IMR-90 (cell line): ENCODE data around the gene EIF1AD. TPM values are rescaled to one million over a fixed set of nuclear protein-coding genes. Genes with fewer than 3 reads are reported as not detected.

Experiments used
- ATAC-seq: fragments of 200-7000 bp; cut with Tn5 transposase; 2 replicates; pipeline ENCODE4 v1.9.1; 2020; ENCODE audit warnings: low read depth, mild to moderate bottlenecking, moderate library complexity
- BruUV-seq: library from RNA; stranded (reverse); fragments of 400-500 nt; replicated peaks from 2 replicates; lab custom pipeline; 2021; lab: Mats Ljungman, UMichigan
- CTCF ChIA-PET: fragments of 300-600 bp; formaldehyde crosslinking; extraction: SDS; loops from one replicate; lab custom pipeline; 2021; ENCODE audit warnings: antibody characterized with exemption; lab: Yijun Ruan, JAX
- POLR2A ChIA-PET: fragments of 300-600 bp; sonication (Branson Sonifier 250); formaldehyde crosslinking; loops from one replicate; lab custom pipeline; 2022; ENCODE audit warnings: antibody characterized with exemption; ENCODE audit not compliant: unreplicated experiment; lab: Charles Lee
- DNase-seq: peaks from one replicate; pipeline ENCODE4 v3.0.0; 2013
- H2AFZ ChIP-seq: replicated peaks from 2 replicates; pipeline ENCODE3; 2013; ENCODE audit warnings: low read length, mild to moderate bottlenecking; ENCODE audit not compliant: poor library complexity
- H2AK5ac ChIP-seq: 2 replicates; pipeline ENCODE4 v1.6.1; 2013; ENCODE audit warnings: low read depth, low read length, inconsistent platforms
- H2AK9ac ChIP-seq: replicated peaks from 2 replicates; pipeline ENCODE3; 2013; ENCODE audit warnings: mild to moderate bottlenecking, low read depth, low read length, moderate library complexity; ENCODE audit not compliant: poor library complexity
- H2BK120ac ChIP-seq: 2 replicates; pipeline ENCODE4 v1.6.1; 2013; ENCODE audit warnings: low read depth, low read length, inconsistent platforms
- H2BK15ac ChIP-seq: 3 replicates; pipeline ENCODE4 v1.6.1; 2013; ENCODE audit warnings: low read depth, low read length, inconsistent platforms
- H2BK20ac ChIP-seq: 2 replicates; pipeline ENCODE4 v1.6.1; 2013; ENCODE audit warnings: low read depth, mild to moderate bottlenecking, inconsistent platforms, low read length, moderate library complexity
- H2BK5ac ChIP-seq: 2 replicates; pipeline ENCODE4 v1.6.1; 2013; ENCODE audit warnings: mild to moderate bottlenecking, low read depth, low read length, inconsistent platforms; ENCODE audit not compliant: poor library complexity, severe bottlenecking
- H3K14ac ChIP-seq: replicated peaks from 2 replicates; pipeline ENCODE4 v1.6.1; 2013; ENCODE audit warnings: low read depth, low read length, inconsistent platforms
- H3K18ac ChIP-seq: 2 replicates; pipeline ENCODE4 v1.6.1; 2013; ENCODE audit warnings: low read depth, low read length, control low read depth
- H3K23ac ChIP-seq: 2 replicates; pipeline ENCODE4 v1.6.1; 2013; ENCODE audit warnings: low read depth, low read length, inconsistent platforms
- H3K27ac ChIP-seq: 2 replicates; pipeline ENCODE4 v1.5.1; 2013; ENCODE audit warnings: mild to moderate bottlenecking, control low read depth, low read length; ENCODE audit not compliant: insufficient read depth
- H3K27me3 ChIP-seq: 2 replicates; pipeline ENCODE4 v1.6.1; 2013; ENCODE audit warnings: low read length; ENCODE audit not compliant: control insufficient read depth, insufficient read depth
- H3K36me3 ChIP-seq: 2 replicates; pipeline ENCODE4 v1.6.1; 2013; ENCODE audit warnings: low read length, mixed read lengths; ENCODE audit not compliant: control insufficient read depth, insufficient read depth
- H3K4ac ChIP-seq: 2 replicates; pipeline ENCODE4 v1.6.1; 2013; ENCODE audit warnings: low read depth, low read length, inconsistent platforms
- H3K4me1 ChIP-seq: 2 replicates; pipeline ENCODE4 v1.6.1; 2013; ENCODE audit warnings: low read length, mixed read lengths; ENCODE audit not compliant: control insufficient read depth, insufficient read depth
- H3K4me2 ChIP-seq: 2 replicates; pipeline ENCODE4 v1.6.1; 2013; ENCODE audit warnings: low read depth, mild to moderate bottlenecking, control low read depth, low read length, moderate library complexity
- H3K4me3 ChIP-seq: 2 replicates; pipeline ENCODE4 v1.5.1; 2013; ENCODE audit warnings: low read depth, mild to moderate bottlenecking, control low read depth, low read length, moderate library complexity; ENCODE audit not compliant: insufficient read depth
- H3K56ac ChIP-seq: 2 replicates; pipeline ENCODE4 v1.6.1; 2013; ENCODE audit warnings: low read length, inconsistent platforms; ENCODE audit not compliant: insufficient read depth; ENCODE audit errors: extremely low read depth
- H3K79me1 ChIP-seq, 2 experiments: 2 replicates each; pipeline ENCODE4 v1.6.1; 2013; ENCODE audit warnings: low read length in 2 of 2, inconsistent platforms in 1 of 2, low read depth in 1 of 2
- H3K9ac ChIP-seq: 2 replicates; pipeline ENCODE4 v1.6.1; 2013; ENCODE audit warnings: low read depth, low read length, control low read depth
- H3K9me1 ChIP-seq: 2 replicates; pipeline ENCODE4 v1.6.1; 2013; ENCODE audit warnings: low read length, inconsistent platforms; ENCODE audit not compliant: insufficient read depth
- H3K9me3 ChIP-seq: 2 replicates; pipeline ENCODE4 v1.6.1; 2013; ENCODE audit warnings: low read length; ENCODE audit not compliant: control insufficient read depth, insufficient read depth
- H4K20me1 ChIP-seq: 2 replicates; pipeline ENCODE4 v1.6.1; 2013; ENCODE audit warnings: low read length, inconsistent platforms; ENCODE audit not compliant: insufficient read depth
- H4K5ac ChIP-seq: 2 replicates; pipeline ENCODE4 v1.6.1; 2013; ENCODE audit warnings: mild to moderate bottlenecking, low read depth, low read length, control low read depth
- H4K8ac ChIP-seq, 2 experiments: 2 replicates each; pipeline ENCODE4 v1.6.1; 2013; ENCODE audit warnings: low read depth in 2 of 2, low read length in 2 of 2, control low read depth in 1 of 2, inconsistent platforms in 1 of 2
- H4K91ac ChIP-seq: 2 replicates; pipeline ENCODE4 v1.6.1; 2013; ENCODE audit warnings: low read depth, low read length, inconsistent platforms; ENCODE audit not compliant: insufficient read depth
- MAFK ChIP-seq: IDR thresholded peaks from 2 replicates; pipeline ENCODE4 v1.6.1; 2012; ENCODE audit warnings: low read depth, low read length, improper control_type of control experiment
- MAZ ChIP-seq: IDR thresholded peaks from 2 replicates; pipeline ENCODE4 v1.6.1; 2012; ENCODE audit warnings: low read depth, mild to moderate bottlenecking, low read length, improper control_type of control experiment, moderate library complexity, borderline replicate concordance
- NFE2L2 ChIP-seq: fragments of 150-350 bp; IDR thresholded peaks from 2 replicates; pipeline ENCODE4 v1.6.1; 2016; ENCODE audit warnings: low read depth, mild to moderate bottlenecking, low read length
- POLR2A ChIP-seq: IDR thresholded peaks from 2 replicates; pipeline ENCODE4 v1.6.1; 2012; ENCODE audit warnings: mild to moderate bottlenecking, low read depth, low read length
- WGBS, 2 experiments: methylation state at CpG; one replicate each; pipeline versions ENCODE4 v1.1.5 to v1.1.7; 2013; ENCODE audit warnings: missing lambda C conversion rate in 2 of 2; ENCODE audit not compliant: insufficient read length in 1 of 2; ENCODE audit errors: extremely low coverage in 2 of 2; 5-methylcytosine and 5-hydroxymethylcytosine counted together
- dilution Hi-C: fragments of 300-500 bp; cut with HindIII; formaldehyde crosslinking; loops from one replicate; pipeline ENCODE4 v1.14.3; 2018; ENCODE audit warnings: low sequenced_read_pairs; ENCODE audit not compliant: unreplicated experiment
- in situ Hi-C: fragments of 300-500 bp; cut with MboI; formaldehyde crosslinking; loops from 3 replicates; pipeline ENCODE4 v1.14.3; 2019; ENCODE audit warnings: low sequenced_read_pairs, inconsistent platforms, mixed read lengths
- intact Hi-C: fragments of 100-400 bp; cut with micrococcal nuclease; formaldehyde crosslinking; loops from 2 replicates; pipeline ENCODE4 v1.10.0; 2022
- polyA plus RNA-seq, 3 experiments: library from polyadenylated mRNA; depleted of rRNA; stranded (reverse); fragments of >200 nt; gene quantifications; 2 replicates each; pipeline ENCODE4 v1.2.3, GENCODE V29; 2012; ENCODE audit warnings: low replicate concordance in 1 of 3
- total RNA-seq: library from RNA; depleted of rRNA; stranded (reverse); fragments of >200 nt; gene quantifications from 2 replicates; pipeline ENCODE4 v1.2.3, GENCODE V29; 2012
- TF ChIP-seq, protein P1 (sequence below): fragments of 150-350 bp; IDR thresholded peaks from 2 replicates; pipeline ENCODE4 v1.6.1; 2017; ENCODE audit warnings: mild to moderate bottlenecking, antibody characterized with exemption, low read length, low read depth

EIF1AD gene
- total and polyA plus RNA-seq, 2 of the 4 experiments (the other 2 are of a cell fraction) = 32.5 to 62.6 TPM

GRCh38 chr11:65982824-65983588, 19.0 kb downstream of the EIF1AD start (continued):
- TF ChIP-seq MAZ = no peak

GRCh38 chr11:65981972-65982823, 19.8 kb downstream of the EIF1AD start:
- 72% methylated on average over 6 of the region's 16 CpGs; no CpG with 5 or more reads in 1 of the 2 experiments for WGBS, 2 experiments
- no peaks in the 10 kb centered on the region for H3K79me1 ChIP-seq
- no peak overlapping the region for H2AFZ ChIP-seq
- ChIA-PET POLR2A (no interaction called here), CTCF (interaction anchor here (0.5 kb wide), 1 partner anchor 97 kb away, joined by 3 read pairs; no protein-coding TSS in a partner anchor)
- no peak overlapping the region for H2BK15ac ChIP-seq
- H3K18ac ChIP-seq = no peak overlapping the region
- H3K4ac ChIP-seq = no peak overlapping the region
- no peak overlapping the region for H3K4me2 ChIP-seq
- H2BK20ac ChIP-seq = no peak overlapping the region
- ATAC-seq (no peak), DNase-seq (no peak)
- H2AK5ac ChIP-seq = no peak overlapping the region; the same call in 1 of the 2 replicates
- dilution Hi-C loops (no loop called here), intact Hi-C loops (no loop called here), in situ Hi-C loops (loop anchor here (10.0 kb wide), 1 partner anchor 267 kb away; the partner anchor contains the start of gene KAT5)
- H3K56ac ChIP-seq = no peak overlapping the region
- no peaks in the 10 kb centered on the region for H3K4me1 ChIP-seq
- no peak for TF ChIP-seq MAFK
- no peak for TF ChIP-seq POLR2A
- no peak for TF ChIP-seq MAZ
- no peak for TF ChIP-seq NFE2L2
- TF ChIP-seq, protein P1, sequence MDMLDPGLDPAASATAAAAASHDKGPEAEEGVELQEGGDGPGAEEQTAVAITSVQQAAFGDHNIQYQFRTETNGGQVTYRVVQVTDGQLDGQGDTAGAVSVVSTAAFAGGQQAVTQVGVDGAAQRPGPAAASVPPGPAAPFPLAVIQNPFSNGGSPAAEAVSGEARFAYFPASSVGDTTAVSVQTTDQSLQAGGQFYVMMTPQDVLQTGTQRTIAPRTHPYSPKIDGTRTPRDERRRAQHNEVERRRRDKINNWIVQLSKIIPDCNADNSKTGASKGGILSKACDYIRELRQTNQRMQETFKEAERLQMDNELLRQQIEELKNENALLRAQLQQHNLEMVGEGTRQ = no peak
- H3K9me1 ChIP-seq = no peaks in the 10 kb centered on the region
- H3K4me3 ChIP-seq = no peak overlapping the region
- H2BK120ac ChIP-seq = no peak overlapping the region
- no peak overlapping the region for H2AK9ac ChIP-seq
- no peaks in the 10 kb centered on the region for H4K20me1 ChIP-seq
- H2BK5ac ChIP-seq = no peak overlapping the region
- H3K9ac ChIP-seq = no peak overlapping the region
- H3K36me3 ChIP-seq = peaks cover 29% of the 10 kb centered on the region
- H3K23ac ChIP-seq = no peak overlapping the region
- H4K8ac ChIP-seq = no peak overlapping the region
- H4K5ac ChIP-seq = no peak overlapping the region; the same call in 1 of the 2 replicates
- no peaks in the 10 kb centered on the region for H3K9me3 ChIP-seq
- H4K91ac ChIP-seq = no peak overlapping the region
- H3K27ac ChIP-seq = no peak overlapping the region
- H3K14ac ChIP-seq = no peak overlapping the region
- BruUV-seq = no TSS peak
- H3K27me3 ChIP-seq = no peaks in the 10 kb centered on the region
